ENCODE measurements around the gene MTFMT. TPM values are rescaled to one million over a fixed set of nuclear protein-coding genes. Genes with fewer than 3 reads are reported as not detected.

MTFMT gene
- total and polyA plus RNA-seq, 2 of the 13 experiments (the other 11 are each of a cell fraction or from before 2014, with no cell fraction given): 9.9 to 23.2 TPM

DNA sequence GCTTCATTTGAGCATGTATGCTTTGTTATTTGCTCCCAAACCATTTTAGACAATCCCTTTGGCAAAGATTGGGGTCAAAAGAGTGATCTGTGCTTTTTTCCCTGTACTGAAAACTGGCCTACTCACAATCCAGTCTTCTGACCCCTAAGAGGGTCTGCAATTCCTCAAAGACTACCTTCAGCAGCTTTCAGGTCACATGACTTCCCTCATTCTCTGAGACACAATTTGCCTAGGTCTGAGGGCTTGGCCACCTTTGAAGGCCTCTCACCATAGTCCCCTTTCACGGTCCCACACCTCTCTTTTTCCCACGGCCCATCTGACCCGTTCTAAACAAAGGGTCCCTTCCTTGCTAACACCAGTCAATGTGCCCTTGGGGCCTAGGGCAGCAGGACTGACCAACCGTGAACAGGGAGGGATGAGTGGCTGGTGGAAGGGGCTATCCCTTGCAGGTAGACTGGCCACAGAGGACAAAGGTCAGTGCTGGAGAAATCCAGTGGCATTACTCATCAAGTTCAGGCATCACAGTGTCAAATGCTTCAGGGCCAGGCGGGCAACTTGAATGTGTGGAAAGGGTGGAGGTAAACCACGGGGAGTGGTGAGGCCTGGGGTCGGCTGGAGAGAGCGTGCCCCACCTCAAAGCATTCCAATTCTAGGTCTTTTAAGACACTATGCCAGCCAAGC, 27.6 kb upstream of the MTFMT start (continued):
- TF ChIP-seq ELF4 (CRISPR knock-in tag; IDR thresholded peaks at IDR 0.05; ENCODE audit: borderline replicate concordance) (no peak), ATF7 (IDR thresholded peaks at IDR 0.05) (no peak), ATF7 (CRISPR knock-in tag; IDR thresholded peaks at IDR 0.05) (no peak; the same call in 1 of the 2 replicates), ZFP82 (CRISPR knock-in tag; IDR thresholded peaks at IDR 0.05; ENCODE audit: borderline replicate concordance) (no peak), ZNF577 (CRISPR knock-in tag; IDR thresholded peaks at IDR 0.05; ENCODE audit: borderline replicate concordance, low read depth) (no peak), ZFY (CRISPR knock-in tag; IDR thresholded peaks at IDR 0.05) (peak; percentile 76), ZBTB7A (CRISPR knock-in tag; IDR thresholded peaks at IDR 0.05) (peak; percentile 82), ZNF225 (CRISPR knock-in tag; IDR thresholded peaks at IDR 0.05) (no peak), SATB2 (CRISPR knock-in tag; IDR thresholded peaks at IDR 0.05) (no peak), RAD21 (CRISPR knock-in tag; IDR thresholded peaks at IDR 0.05) (peak; percentile 34; the same call in 1 of the 2 replicates), NCOR1 (IDR thresholded peaks at IDR 0.05; ENCODE audit: borderline replicate concordance, low read length) (peak; percentile 74), ZNF253 (CRISPR knock-in tag; IDR thresholded peaks at IDR 0.05; ENCODE audit: borderline replicate concordance) (no peak), ZNF34 (CRISPR knock-in tag; IDR thresholded peaks at IDR 0.05; ENCODE audit: borderline replicate concordance) (no peak), FOXK1 (CRISPR knock-in tag; IDR thresholded peaks at IDR 0.05; ENCODE audit: borderline replicate concordance, low read depth) (peak; percentile 59; the same call in 1 of the 2 replicates), KLF15 (CRISPR knock-in tag; IDR thresholded peaks at IDR 0.05; ENCODE audit: borderline replicate concordance) (no peak), NCOA1 (CRISPR knock-in tag; IDR thresholded peaks at IDR 0.05) (no peak), SSRP1 (CRISPR knock-in tag; IDR thresholded peaks at IDR 0.05) (peak; percentile 69; the same call in 1 of the 2 replicates), ZMYM4 (CRISPR knock-in tag; IDR thresholded peaks at IDR 0.05) (peak; percentile 71), GATA4 (IDR thresholded peaks at IDR 0.05; ENCODE audit: borderline replicate concordance, low read depth) (no peak), SIX4 (CRISPR knock-in tag; IDR thresholded peaks at IDR 0.05) (peak; percentile 76; the same call in 1 of the 2 replicates), ETV5 (CRISPR knock-in tag; IDR thresholded peaks at IDR 0.05; ENCODE audit: borderline replicate concordance) (peak; percentile 10; the same call in 1 of the 2 replicates)
- TF ChIP-seq, protein P1, sequence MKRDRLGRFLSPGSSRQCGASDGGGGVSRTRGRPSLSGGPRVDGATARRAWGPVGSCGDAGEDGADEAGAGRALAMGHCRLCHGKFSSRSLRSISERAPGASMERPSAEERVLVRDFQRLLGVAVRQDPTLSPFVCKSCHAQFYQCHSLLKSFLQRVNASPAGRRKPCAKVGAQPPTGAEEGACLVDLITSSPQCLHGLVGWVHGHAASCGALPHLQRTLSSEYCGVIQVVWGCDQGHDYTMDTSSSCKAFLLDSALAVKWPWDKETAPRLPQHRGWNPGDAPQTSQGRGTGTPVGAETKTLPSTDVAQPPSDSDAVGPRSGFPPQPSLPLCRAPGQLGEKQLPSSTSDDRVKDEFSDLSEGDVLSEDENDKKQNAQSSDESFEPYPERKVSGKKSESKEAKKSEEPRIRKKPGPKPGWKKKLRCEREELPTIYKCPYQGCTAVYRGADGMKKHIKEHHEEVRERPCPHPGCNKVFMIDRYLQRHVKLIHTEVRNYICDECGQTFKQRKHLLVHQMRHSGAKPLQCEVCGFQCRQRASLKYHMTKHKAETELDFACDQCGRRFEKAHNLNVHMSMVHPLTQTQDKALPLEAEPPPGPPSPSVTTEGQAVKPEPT (CRISPR knock-in tag; IDR thresholded peaks at IDR 0.05; ENCODE audit: low read depth): no peak
- TF ChIP-seq, protein P2, sequence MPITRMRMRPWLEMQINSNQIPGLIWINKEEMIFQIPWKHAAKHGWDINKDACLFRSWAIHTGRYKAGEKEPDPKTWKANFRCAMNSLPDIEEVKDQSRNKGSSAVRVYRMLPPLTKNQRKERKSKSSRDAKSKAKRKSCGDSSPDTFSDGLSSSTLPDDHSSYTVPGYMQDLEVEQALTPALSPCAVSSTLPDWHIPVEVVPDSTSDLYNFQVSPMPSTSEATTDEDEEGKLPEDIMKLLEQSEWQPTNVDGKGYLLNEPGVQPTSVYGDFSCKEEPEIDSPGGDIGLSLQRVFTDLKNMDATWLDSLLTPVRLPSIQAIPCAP (CRISPR knock-in tag; IDR thresholded peaks at IDR 0.05; ENCODE audit: low read depth): no peak
- TF ChIP-seq, protein P3, sequence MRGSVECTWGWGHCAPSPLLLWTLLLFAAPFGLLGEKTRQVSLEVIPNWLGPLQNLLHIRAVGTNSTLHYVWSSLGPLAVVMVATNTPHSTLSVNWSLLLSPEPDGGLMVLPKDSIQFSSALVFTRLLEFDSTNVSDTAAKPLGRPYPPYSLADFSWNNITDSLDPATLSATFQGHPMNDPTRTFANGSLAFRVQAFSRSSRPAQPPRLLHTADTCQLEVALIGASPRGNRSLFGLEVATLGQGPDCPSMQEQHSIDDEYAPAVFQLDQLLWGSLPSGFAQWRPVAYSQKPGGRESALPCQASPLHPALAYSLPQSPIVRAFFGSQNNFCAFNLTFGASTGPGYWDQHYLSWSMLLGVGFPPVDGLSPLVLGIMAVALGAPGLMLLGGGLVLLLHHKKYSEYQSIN (CRISPR knock-in tag; IDR thresholded peaks at IDR 0.05; ENCODE audit: borderline replicate concordance): no peak
- TF ChIP-seq, protein P4, sequence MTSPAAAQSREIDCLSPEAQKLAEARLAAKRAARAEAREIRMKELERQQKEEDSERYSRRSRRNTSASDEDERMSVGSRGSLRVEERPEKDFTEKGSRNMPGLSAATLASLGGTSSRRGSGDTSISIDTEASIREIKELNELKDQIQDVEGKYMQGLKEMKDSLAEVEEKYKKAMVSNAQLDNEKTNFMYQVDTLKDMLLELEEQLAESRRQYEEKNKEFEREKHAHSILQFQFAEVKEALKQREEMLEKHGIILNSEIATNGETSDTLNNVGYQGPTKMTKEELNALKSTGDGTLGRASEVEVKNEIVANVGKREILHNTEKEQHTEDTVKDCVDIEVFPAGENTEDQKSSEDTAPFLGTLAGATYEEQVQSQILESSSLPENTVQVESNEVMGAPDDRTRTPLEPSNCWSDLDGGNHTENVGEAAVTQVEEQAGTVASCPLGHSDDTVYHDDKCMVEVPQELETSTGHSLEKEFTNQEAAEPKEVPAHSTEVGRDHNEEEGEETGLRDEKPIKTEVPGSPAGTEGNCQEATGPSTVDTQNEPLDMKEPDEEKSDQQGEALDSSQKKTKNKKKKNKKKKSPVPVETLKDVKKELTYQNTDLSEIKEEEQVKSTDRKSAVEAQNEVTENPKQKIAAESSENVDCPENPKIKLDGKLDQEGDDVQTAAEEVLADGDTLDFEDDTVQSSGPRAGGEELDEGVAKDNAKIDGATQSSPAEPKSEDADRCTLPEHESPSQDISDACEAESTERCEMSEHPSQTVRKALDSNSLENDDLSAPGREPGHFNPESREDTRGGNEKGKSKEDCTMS (CRISPR knock-in tag; conservative IDR thresholded peaks at IDR 0.05): no peak
